SK-N-SH treated with all-trans-retinoic acid at 6 μM for 48 hours (cell line): ENCODE measurements around the gene UBE2N.

Experiments used
- ATAC-seq: fragments of 200-7000 bp; cut with Tn5 transposase; 3 replicates; pipeline ENCODE4 v1.9.1; 2020; ENCODE audit warnings: mild to moderate bottlenecking, moderate library complexity
- ARNTL ChIP-seq: fragments of 450-650 bp; formaldehyde crosslinking; IDR thresholded peaks from 2 replicates; pipeline ENCODE4 v1.5.0; 2020; ENCODE audit warnings: low read depth, mild to moderate bottlenecking, moderate library complexity, borderline replicate concordance
- BACH2 ChIP-seq: fragments of 250-450 bp; sonication (Bioruptor Pico); IDR thresholded peaks from 2 replicates; pipeline ENCODE4 v1.9.0; 2021; ENCODE audit warnings: mild to moderate bottlenecking, borderline replicate concordance
- CSDC2 ChIP-seq: fragments of 250-450 bp; sonication (Bioruptor Pico); IDR thresholded peaks from 2 replicates; pipeline ENCODE4 v1.5.0; 2020; ENCODE audit warnings: mild to moderate bottlenecking, moderate library complexity
- CSRNP3 ChIP-seq: fragments of 250-450 bp; sonication (Bioruptor Pico); IDR thresholded peaks from 2 replicates; pipeline ENCODE4 v1.5.1; 2021; ENCODE audit warnings: mild to moderate bottlenecking, moderate library complexity
- ESRRG ChIP-seq: fragments of 250-450 bp; sonication (Bioruptor Pico); IDR thresholded peaks from 2 replicates; pipeline ENCODE4 v1.6.1; 2021; ENCODE audit warnings: mild to moderate bottlenecking
- GLIS3 ChIP-seq: fragments of 250-450 bp; sonication (Bioruptor Pico); IDR thresholded peaks from 2 replicates; pipeline ENCODE4 v1.5.0; 2020; ENCODE audit warnings: mild to moderate bottlenecking, moderate library complexity
- ISL1 ChIP-seq: fragments of 250-450 bp; sonication (Bioruptor Pico); IDR thresholded peaks from 2 replicates; pipeline ENCODE4 v2.1.2; 2022; ENCODE audit warnings: mild to moderate bottlenecking, moderate library complexity
- OSR1 ChIP-seq: fragments of 250-450 bp; sonication (Bioruptor Pico); IDR thresholded peaks from 2 replicates; pipeline ENCODE4 v1.8.0; 2022; ENCODE audit warnings: moderate library complexity, mild to moderate bottlenecking, inconsistent platforms
- PATZ1 ChIP-seq: fragments of 250-450 bp; sonication (Bioruptor Pico); IDR thresholded peaks from 2 replicates; pipeline ENCODE4 v1.8.0; 2020; ENCODE audit warnings: mild to moderate bottlenecking, moderate library complexity, borderline replicate concordance
- POU6F1 ChIP-seq: fragments of 250-450 bp; sonication (Bioruptor Pico); IDR thresholded peaks from 2 replicates; pipeline ENCODE4 v1.8.0; 2021; ENCODE audit warnings: low read depth, mild to moderate bottlenecking, moderate library complexity, borderline replicate concordance
- PPARA ChIP-seq: fragments of 250-450 bp; sonication (Bioruptor Pico); IDR thresholded peaks from 2 replicates; pipeline ENCODE4 v1.5.0; 2020; ENCODE audit warnings: mild to moderate bottlenecking, borderline replicate concordance
- RARB ChIP-seq: fragments of 250-450 bp; sonication (Bioruptor Pico); IDR thresholded peaks from 2 replicates; pipeline ENCODE4 v1.8.0; 2021; ENCODE audit warnings: mild to moderate bottlenecking, moderate library complexity
- SNAI2 ChIP-seq: fragments of 250-450 bp; sonication (Bioruptor Pico); IDR thresholded peaks from 2 replicates; pipeline ENCODE4 v1.5.0; 2020; ENCODE audit warnings: mild to moderate bottlenecking, moderate library complexity
- TCF4 ChIP-seq: fragments of 250-450 bp; sonication (Bioruptor Pico); IDR thresholded peaks from 2 replicates; pipeline ENCODE4 v1.8.0; 2021; ENCODE audit warnings: mild to moderate bottlenecking, moderate library complexity, borderline replicate concordance
- TOX ChIP-seq: fragments of 250-450 bp; sonication (Bioruptor Pico); IDR thresholded peaks from 2 replicates; pipeline ENCODE4 v1.8.0; 2021; ENCODE audit warnings: mild to moderate bottlenecking, moderate library complexity, borderline replicate concordance
- ZC3H10 ChIP-seq: fragments of 250-450 bp; sonication (Bioruptor Pico); IDR thresholded peaks from 2 replicates; pipeline ENCODE4 v1.5.1; 2021; ENCODE audit warnings: mild to moderate bottlenecking, moderate library complexity
- ZFP3 ChIP-seq: fragments of 250-450 bp; sonication (Bioruptor Pico); IDR thresholded peaks from 2 replicates; pipeline ENCODE4 v1.5.0; 2020; ENCODE audit warnings: mild to moderate bottlenecking, moderate library complexity
- ZFP30 ChIP-seq: fragments of 450-650 bp; formaldehyde crosslinking; IDR thresholded peaks from 2 replicates; pipeline ENCODE4 v1.5.0; 2022; ENCODE audit warnings: mild to moderate bottlenecking, moderate library complexity
- ZNF565 ChIP-seq: fragments of 450-650 bp; formaldehyde crosslinking; conservative IDR thresholded peaks from 2 replicates; pipeline ENCODE4 v1.5.0; 2020; ENCODE audit warnings: low read depth, mild to moderate bottlenecking, moderate library complexity
- ZNF70 ChIP-seq: fragments of 450-650 bp; formaldehyde crosslinking; IDR thresholded peaks from 2 replicates; pipeline ENCODE4 v1.5.0; 2020; ENCODE audit warnings: mild to moderate bottlenecking, moderate library complexity
- ZNF8 ChIP-seq: fragments of 450-650 bp; formaldehyde crosslinking; IDR thresholded peaks from 2 replicates; pipeline ENCODE4 v1.5.0; 2020; ENCODE audit warnings: mild to moderate bottlenecking, moderate library complexity

UBE2N gene

GRCh38 chr12:93380480-93381121 is 61.1 kb downstream of the UBE2N start:
- TF ChIP-seq ISL1 (CRISPR knock-in tag) (0 out of 2 replicates have a peak, but pooled peaks have one; percentile 22), ARNTL (CRISPR knock-in tag) (no peak)
- TF ChIP-seq, all 23 proteins: peak for 1
- ATAC-seq: peak; percentile 3; the same call in 2 of the 3 replicates

- ATAC-seq: no peak
- TF ChIP-seq PATZ1 (CRISPR knock-in tag): no peak
- no peak for TF ChIP-seq PPARA (CRISPR knock-in tag)
- no peak for TF ChIP-seq ZFP30 (CRISPR knock-in tag)
- no peak for TF ChIP-seq POU6F1
- no peak for TF ChIP-seq ZNF70
- no peak for TF ChIP-seq TOX (CRISPR knock-in tag)
Measured at GRCh38 chr12:93379981-93380361, 61.8 kb downstream of the UBE2N start.

- no peak for TF ChIP-seq TOX (CRISPR knock-in tag)
- no peak for TF ChIP-seq ZNF70
- no peak for TF ChIP-seq POU6F1
- TF ChIP-seq TCF4 (CRISPR knock-in tag): no peak
- TF ChIP-seq ISL1 (CRISPR knock-in tag): no peak
- no peak for TF ChIP-seq ZC3H10
- no peak for TF ChIP-seq CSRNP3 (CRISPR knock-in tag)
- no peak for TF ChIP-seq CSDC2
- no peak for TF ChIP-seq ESRRG (CRISPR knock-in tag)
- TF ChIP-seq ZFP30 (CRISPR knock-in tag): no peak
- TF ChIP-seq ZNF8: no peak
- no peak for TF ChIP-seq ZNF565 (CRISPR knock-in tag)
- no peak for TF ChIP-seq OSR1 (CRISPR knock-in tag)
- no peak for TF ChIP-seq PPARA (CRISPR knock-in tag)
- TF ChIP-seq GLIS3 (CRISPR knock-in tag): no peak
- TF ChIP-seq ZFP3 (CRISPR knock-in tag): no peak
- no peak for TF ChIP-seq RARB
- TF ChIP-seq ARNTL (CRISPR knock-in tag): no peak
Measured at GRCh38 chr12:93379326-93379980, 62.3 kb downstream of the UBE2N start.

GRCh38 chr12:93378998-93379325 is 62.8 kb downstream of the UBE2N start:
- TF ChIP-seq BACH2: no peak
- TF ChIP-seq ZC3H10: no peak
- TF ChIP-seq ARNTL (CRISPR knock-in tag): no peak
- no peak for TF ChIP-seq SNAI2 (CRISPR knock-in tag)
- no peak for TF ChIP-seq ZFP3 (CRISPR knock-in tag)
- TF ChIP-seq, all 23 proteins: peak for 0
- no peak for ATAC-seq

More at GRCh38 chr12:93379326-93379980, 62.3 kb downstream of the UBE2N start:
- no peak for ATAC-seq

GRCh38 chr12:93378196-93378997 is 63.4 kb downstream of the UBE2N start:
- peak; percentile 13 for ATAC-seq
